KMS-11 (cell line): ENCODE results near the gene MINDY2.

Experiments used
- H2AFZ ChIP-seq: fragments of 200-600 bp; sonication (generic); 2 replicates; pipeline ENCODE4 v1.6.1; 2016; ENCODE audit warnings: antibody characterized with exemption, mixed run types, low read depth
- H3K27ac ChIP-seq: fragments of 200-600 bp; sonication (generic); 2 replicates; pipeline ENCODE4 v1.6.1; 2016; ENCODE audit warnings: mild to moderate bottlenecking, mixed run types
- H3K27me3 ChIP-seq: fragments of 200-600 bp; sonication (generic); 2 replicates; pipeline ENCODE4 v1.6.1; 2017; ENCODE audit warnings: mild to moderate bottlenecking, low read depth, mixed run types, moderate library complexity; ENCODE audit not compliant: insufficient read depth
- H3K36me3 ChIP-seq: fragments of 200-600 bp; sonication (generic); 2 replicates; pipeline ENCODE4 v1.6.1; 2017; ENCODE audit warnings: mild to moderate bottlenecking, mixed run types; ENCODE audit not compliant: insufficient read depth
- H3K4me1 ChIP-seq: fragments of 200-600 bp; sonication (generic); 2 replicates; pipeline ENCODE4 v1.6.1; 2016; ENCODE audit warnings: mild to moderate bottlenecking, low read depth, mixed run types; ENCODE audit not compliant: poor library complexity, severe bottlenecking
- H3K4me2 ChIP-seq: fragments of 200-600 bp; sonication (generic); 2 replicates; pipeline ENCODE4 v1.7.0; 2016; ENCODE audit warnings: mild to moderate bottlenecking, mixed run types
- H3K4me3 ChIP-seq: fragments of 200-600 bp; sonication (generic); IDR thresholded peaks from 2 replicates; pipeline ENCODE4 v1.6.1; 2017; ENCODE audit warnings: low read depth, low read length, mixed read lengths; ENCODE audit not compliant: insufficient read depth
- H3K79me2 ChIP-seq: fragments of 200-600 bp; sonication (generic); 2 replicates; pipeline ENCODE4 v1.6.1; 2016; ENCODE audit warnings: low read depth, mixed run types; ENCODE audit not compliant: insufficient read depth
- H3K9ac ChIP-seq: fragments of 200-600 bp; sonication (generic); 2 replicates; pipeline ENCODE4 v1.6.1; 2016; ENCODE audit warnings: mild to moderate bottlenecking, mixed run types
- H4K20me1 ChIP-seq: fragments of 200-600 bp; sonication (generic); 2 replicates; pipeline ENCODE4 v1.6.1; 2016; ENCODE audit warnings: mild to moderate bottlenecking, mixed run types; ENCODE audit not compliant: insufficient read depth
- TF ChIP-seq, protein P1 (sequence below): fragments of 200-600 bp; sonication (generic); conservative IDR thresholded peaks from 2 replicates; pipeline ENCODE4 v1.6.1; 2017; ENCODE audit warnings: low read depth, mild to moderate bottlenecking, antibody characterized with exemption, low read length, moderate library complexity, mixed read lengths

MINDY2 gene

DNA sequence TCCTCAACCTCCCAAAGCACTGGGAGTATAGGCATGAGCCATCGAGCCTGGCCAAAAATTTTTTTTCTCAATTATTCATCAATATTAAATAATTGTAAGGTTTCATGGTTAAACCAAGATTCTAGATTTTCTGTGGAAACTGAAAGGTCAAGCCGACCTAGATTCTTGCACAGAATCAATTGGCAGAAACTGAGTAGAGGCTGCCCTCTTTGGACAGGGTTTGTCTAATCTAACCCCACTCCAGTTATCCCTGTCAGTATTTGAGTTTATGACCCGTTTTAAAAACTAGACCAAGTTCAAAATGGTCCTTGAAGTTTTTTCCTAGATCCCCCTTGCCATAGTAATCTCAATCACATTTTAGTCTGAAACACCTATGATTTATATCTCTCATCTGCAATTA, 13.0 kb upstream of the MINDY2 start:
- Histone ChIP-seq H3K36me3 (no peaks in the 10 kb centered on the region), H3K9ac (no peak overlapping the region), H4K20me1 (no peaks in the 10 kb centered on the region), H3K79me2 (no peaks in the 10 kb centered on the region), H3K27ac (0 out of 2 replicates have a peak overlapping the region, but pooled peaks have one; percentile 25), H3K4me1 (peaks cover 21% of the 10 kb centered on the region), H2AFZ (no peak overlapping the region; the same call in 1 of the 2 replicates), H3K4me3 (no peak overlapping the region), H3K4me2 (peak overlapping the region; percentile 7; the same call in 1 of the 2 replicates), H3K27me3 (no peaks in the 10 kb centered on the region)
- TF ChIP-seq, protein P1, sequence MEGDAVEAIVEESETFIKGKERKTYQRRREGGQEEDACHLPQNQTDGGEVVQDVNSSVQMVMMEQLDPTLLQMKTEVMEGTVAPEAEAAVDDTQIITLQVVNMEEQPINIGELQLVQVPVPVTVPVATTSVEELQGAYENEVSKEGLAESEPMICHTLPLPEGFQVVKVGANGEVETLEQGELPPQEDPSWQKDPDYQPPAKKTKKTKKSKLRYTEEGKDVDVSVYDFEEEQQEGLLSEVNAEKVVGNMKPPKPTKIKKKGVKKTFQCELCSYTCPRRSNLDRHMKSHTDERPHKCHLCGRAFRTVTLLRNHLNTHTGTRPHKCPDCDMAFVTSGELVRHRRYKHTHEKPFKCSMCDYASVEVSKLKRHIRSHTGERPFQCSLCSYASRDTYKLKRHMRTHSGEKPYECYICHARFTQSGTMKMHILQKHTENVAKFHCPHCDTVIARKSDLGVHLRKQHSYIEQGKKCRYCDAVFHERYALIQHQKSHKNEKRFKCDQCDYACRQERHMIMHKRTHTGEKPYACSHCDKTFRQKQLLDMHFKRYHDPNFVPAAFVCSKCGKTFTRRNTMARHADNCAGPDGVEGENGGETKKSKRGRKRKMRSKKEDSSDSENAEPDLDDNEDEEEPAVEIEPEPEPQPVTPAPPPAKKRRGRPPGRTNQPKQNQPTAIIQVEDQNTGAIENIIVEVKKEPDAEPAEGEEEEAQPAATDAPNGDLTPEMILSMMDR, result no peak

DNA sequence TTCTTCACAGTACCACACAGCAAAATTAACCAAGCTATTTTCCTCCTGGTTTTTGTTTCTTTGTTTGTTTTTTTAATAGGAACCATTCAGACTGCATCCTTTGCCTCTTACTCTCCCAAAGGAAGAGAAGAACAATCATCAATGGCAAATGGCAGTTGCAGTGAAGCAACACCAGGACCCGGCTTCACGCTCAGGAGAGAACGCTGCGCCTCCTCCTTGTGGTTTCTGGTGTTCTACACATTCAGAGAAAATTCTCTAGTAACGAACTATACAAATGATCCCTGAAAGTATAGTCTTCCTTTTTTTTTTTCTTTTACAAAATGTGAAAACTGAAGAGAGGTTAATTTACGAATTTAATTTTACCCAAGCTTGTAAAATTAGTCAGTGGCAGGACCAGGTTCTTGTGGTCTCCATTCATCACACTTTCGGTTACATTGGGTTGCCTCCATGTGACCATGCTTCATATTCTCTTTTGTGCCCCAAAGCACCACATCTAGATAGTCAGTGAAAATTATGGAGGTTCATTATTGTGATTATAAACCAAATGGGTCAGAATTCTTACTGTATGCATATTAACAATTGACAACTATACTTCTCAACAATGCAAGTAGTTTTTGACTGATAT, 10.6 kb upstream of the MINDY2 start:
- Histone ChIP-seq H3K4me2 (no peak overlapping the region), H3K27me3 (no peaks in the 10 kb centered on the region), H3K27ac (no peak overlapping the region), H3K9ac (no peak overlapping the region), H3K4me3 (no peak overlapping the region), H3K79me2 (no peaks in the 10 kb centered on the region), H3K4me1 (peaks cover 21% of the 10 kb centered on the region), H4K20me1 (no peaks in the 10 kb centered on the region), H2AFZ (no peak overlapping the region), H3K36me3 (no peaks in the 10 kb centered on the region)
- TF ChIP-seq, protein P1, result no peak

- Histone ChIP-seq H3K27ac (no peak overlapping the region), H3K27me3 (no peaks in the 10 kb centered on the region), H3K4me2 (no peak overlapping the region), H2AFZ (no peak overlapping the region), H3K4me1 (peaks cover 21% of the 10 kb centered on the region), H3K79me2 (no peaks in the 10 kb centered on the region), H4K20me1 (no peaks in the 10 kb centered on the region), H3K36me3 (no peaks in the 10 kb centered on the region), H3K9ac (no peak overlapping the region), H3K4me3 (no peak overlapping the region)
- TF ChIP-seq, protein P1, result no peak
Measured at GRCh38 chr15:58761010-58761388, 10.1 kb upstream of the MINDY2 start.

DNA sequence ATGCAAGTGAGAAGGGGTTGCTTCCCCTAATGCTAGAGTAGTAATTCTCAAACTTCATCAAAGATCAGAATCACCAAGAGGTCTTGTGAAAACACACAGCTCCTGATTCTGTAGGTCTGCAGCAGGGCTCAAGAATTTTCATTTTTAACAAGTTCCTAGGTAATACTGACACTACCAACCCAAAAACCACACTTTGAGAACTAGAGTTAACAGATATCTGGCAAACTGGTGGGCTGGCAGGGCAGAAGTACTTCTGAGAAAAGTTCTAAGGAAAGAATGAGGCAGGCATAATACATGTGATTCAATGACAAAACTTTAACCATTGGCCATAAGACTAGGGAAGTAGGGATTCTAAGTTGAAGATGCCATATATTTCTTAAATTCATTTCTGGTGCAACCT, 8.8 kb upstream of the MINDY2 start:
- H3K9ac ChIP-seq, result no peak overlapping the region
- H2AFZ ChIP-seq, result no peak overlapping the region
- H3K27me3 ChIP-seq, result no peaks in the 10 kb centered on the region
- no peak overlapping the region for H3K4me2 ChIP-seq
- H3K4me1 ChIP-seq, result peaks cover 19% of the 10 kb centered on the region
- H3K79me2 ChIP-seq, result no peaks in the 10 kb centered on the region
- H3K4me3 ChIP-seq, result no peak overlapping the region
- H3K27ac ChIP-seq, result no peak overlapping the region
- H4K20me1 ChIP-seq, result no peaks in the 10 kb centered on the region
- TF ChIP-seq, protein P1, result no peak
- no peaks in the 10 kb centered on the region for H3K36me3 ChIP-seq
